Endothelial cell of umbilical vein (primary cell): ENCODE results near the gene FMO1.

Source experiments
- CTCF ChIP-seq, 2 donors: IDR thresholded peaks; 1 replicate in 1 of 2; 2 replicates in 1 of 2; pipeline ENCODE4 v1.5.1; 2011; ENCODE audit warnings: low read length in 2 of 2, mild to moderate bottlenecking in 2 of 2, moderate library complexity in 2 of 2, control low read depth in 1 of 2, inconsistent platforms in 1 of 2, low read depth in 1 of 2; ENCODE audit not compliant: insufficient read depth in 1 of 2; ENCODE audit errors: extremely low read depth in 1 of 2
- EZH2 ChIP-seq: IDR thresholded peaks from 2 replicates; pipeline ENCODE4 v1.6.1; 2012; ENCODE audit warnings: borderline replicate concordance, low read depth, mild to moderate bottlenecking, moderate library complexity, low read length, inconsistent platforms; ENCODE audit not compliant: severe bottlenecking
- JUN ChIP-seq: IDR thresholded peaks from 2 replicates; pipeline ENCODE4 v1.6.1; 2011; ENCODE audit warnings: borderline replicate concordance, low read depth; ENCODE audit not compliant: insufficient read length, insufficient read depth
- MAX ChIP-seq: IDR thresholded peaks from 2 replicates; pipeline ENCODE4 v1.6.1; 2011; ENCODE audit not compliant: insufficient read depth, insufficient read length
- MYC ChIP-seq: IDR thresholded peaks from one replicate; pipeline ENCODE4 v1.6.1; 2011; ENCODE audit warnings: mild to moderate bottlenecking, low read depth, low read length
- POLR2A ChIP-seq: IDR thresholded peaks from 2 replicates; pipeline ENCODE4 v1.6.1; 2012; ENCODE audit warnings: low read depth, mild to moderate bottlenecking, control low read depth, low read length
- POLR2AphosphoS5 ChIP-seq: IDR thresholded peaks from 2 replicates; pipeline ENCODE4 v1.6.1; 2012; ENCODE audit warnings: low read depth, mild to moderate bottlenecking, control low read depth, low read length, moderate library complexity; ENCODE audit not compliant: insufficient read depth

- no peak for TF ChIP-seq EZH2
- TF ChIP-seq CTCF (IDR thresholded peaks at IDR 0.05; ENCODE audit: extremely low read depth in 1 of 2, insufficient read depth in 1 of 2, low read depth in 1 of 2, low read length in 2 of 2): no peak
- TF ChIP-seq POLR2AphosphoS5: no peak
- no peak for TF ChIP-seq MAX
- TF ChIP-seq POLR2A: no peak
- TF ChIP-seq JUN: no peak
- TF ChIP-seq MYC: no peak
Measured at GRCh38 chr1:171270806-171271205, 22.5 kb downstream of the FMO1 start.
